HEK293T (cell line): ENCODE data around the gene CFAP58.

Experiments used
- CTCF ChIA-PET: fragments of 350-600 bp; formaldehyde crosslinking; extraction: SDS; loops from one replicate; lab custom pipeline; 2021; ENCODE audit warnings: antibody characterized with exemption, inconsistent platforms; lab: Yijun Ruan, JAX
- POLR2A ChIA-PET: fragments of 350-600 bp; formaldehyde crosslinking; extraction: SDS; loops from one replicate; lab custom pipeline; 2020; ENCODE audit warnings: antibody characterized with exemption, inconsistent platforms; lab: Yijun Ruan, JAX
- DNase-seq: peaks from one replicate; pipeline ENCODE4 v3.0.0; 2012; ENCODE audit warnings: mixed read lengths; ENCODE audit errors: extremely low spot score
- ARNT ChIP-seq: fragments of 450-650 bp; IDR thresholded peaks from 2 replicates; pipeline ENCODE4 v1.6.1; 2017; ENCODE audit warnings: mild to moderate bottlenecking
- BHLHE40 ChIP-seq: fragments of 450-650 bp; IDR thresholded peaks from 2 replicates; pipeline ENCODE4 v1.6.1; 2016; ENCODE audit warnings: mild to moderate bottlenecking, moderate library complexity, borderline replicate concordance
- CTBP1 ChIP-seq: fragments of 450-650 bp; IDR thresholded peaks from 2 replicates; pipeline ENCODE4 v1.6.1; 2016; ENCODE audit warnings: borderline replicate concordance
- ELF4 ChIP-seq: fragments of 450-650 bp; IDR thresholded peaks from 2 replicates; pipeline ENCODE4 v1.6.1; 2017; ENCODE audit warnings: antibody characterized with exemption
- FOXA1 ChIP-seq: fragments of 450-650 bp; IDR thresholded peaks from 2 replicates; pipeline ENCODE4 v1.6.1; 2016; ENCODE audit warnings: mild to moderate bottlenecking
- FOXK2 ChIP-seq: fragments of 450-650 bp; IDR thresholded peaks from 2 replicates; pipeline ENCODE4 v1.6.1; 2016; ENCODE audit warnings: mild to moderate bottlenecking
- FOXM1 ChIP-seq: fragments of 450-650 bp; IDR thresholded peaks from 2 replicates; pipeline ENCODE4 v1.6.1; 2017; ENCODE audit warnings: mild to moderate bottlenecking, borderline replicate concordance
- HDGF ChIP-seq: fragments of 450-650 bp; IDR thresholded peaks from 2 replicates; pipeline ENCODE4 v1.6.1; 2017; ENCODE audit warnings: antibody characterized with exemption, borderline replicate concordance
- L3MBTL2 ChIP-seq: fragments of 450-650 bp; conservative IDR thresholded peaks from 2 replicates; pipeline ENCODE4 v1.6.1; 2016; ENCODE audit warnings: mild to moderate bottlenecking
- LEF1 ChIP-seq: fragments of 450-650 bp; IDR thresholded peaks from 2 replicates; pipeline ENCODE4 v1.6.1; 2017; ENCODE audit warnings: mild to moderate bottlenecking, borderline replicate concordance
- NFRKB ChIP-seq: fragments of 450-650 bp; IDR thresholded peaks from 2 replicates; pipeline ENCODE4 v1.6.1; 2016; ENCODE audit warnings: mild to moderate bottlenecking, moderate library complexity
- PKNOX1 ChIP-seq: fragments of 450-650 bp; IDR thresholded peaks from 2 replicates; pipeline ENCODE4 v1.6.1; 2016
- SP1 ChIP-seq: fragments of 450-650 bp; IDR thresholded peaks from 2 replicates; pipeline ENCODE4 v1.6.1; 2017
- SUZ12 ChIP-seq: fragments of 450-650 bp; IDR thresholded peaks from 2 replicates; pipeline ENCODE4 v1.6.1; 2016; ENCODE audit warnings: mild to moderate bottlenecking
- TARDBP ChIP-seq: fragments of 450-650 bp; IDR thresholded peaks from 2 replicates; pipeline ENCODE4 v1.6.1; 2016
- ZNF384 ChIP-seq: fragments of 450-650 bp; IDR thresholded peaks from 2 replicates; pipeline ENCODE4 v1.6.1; 2016

CFAP58 gene

DNA sequence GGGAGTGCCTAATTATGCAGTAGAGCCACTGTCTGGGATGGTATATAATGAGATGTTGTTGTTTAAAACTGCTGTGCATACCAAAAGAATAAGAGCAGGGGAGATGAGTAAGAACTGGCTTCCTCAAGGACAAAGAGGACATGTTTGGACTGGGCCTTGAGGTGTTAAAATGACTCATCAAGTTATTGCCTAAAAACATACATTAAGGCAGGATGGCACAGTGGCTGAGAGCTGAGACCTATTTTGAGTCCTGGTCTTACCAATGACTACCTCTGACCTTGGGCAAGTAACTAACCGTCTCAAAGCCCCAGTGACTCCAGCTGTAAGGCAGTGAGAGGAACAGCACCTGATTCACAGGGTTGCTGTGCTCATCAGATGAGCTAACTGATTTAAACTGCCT, 71.1 kb downstream of the CFAP58 start:
- TF ChIP-seq FOXA1, result no peak
- TF ChIP-seq L3MBTL2, result no peak
- TF ChIP-seq ARNT, result no peak
- TF ChIP-seq ELF4, result no peak
- TF ChIP-seq SUZ12, result no peak
- TF ChIP-seq TARDBP, result no peak
- no peak for TF ChIP-seq PKNOX1
- no peak for TF ChIP-seq FOXM1
- no peak for TF ChIP-seq NFRKB
- TF ChIP-seq LEF1, result no peak
- no peak for TF ChIP-seq ZNF384
- no peak for TF ChIP-seq HDGF
- no peak for TF ChIP-seq FOXK2
- no peak for TF ChIP-seq BHLHE40
- TF ChIP-seq SP1, result no peak
- no peak for TF ChIP-seq CTBP1
- ChIA-PET CTCF (no interaction called here), POLR2A (no interaction called here)
- no peak for DNase-seq

DNA sequence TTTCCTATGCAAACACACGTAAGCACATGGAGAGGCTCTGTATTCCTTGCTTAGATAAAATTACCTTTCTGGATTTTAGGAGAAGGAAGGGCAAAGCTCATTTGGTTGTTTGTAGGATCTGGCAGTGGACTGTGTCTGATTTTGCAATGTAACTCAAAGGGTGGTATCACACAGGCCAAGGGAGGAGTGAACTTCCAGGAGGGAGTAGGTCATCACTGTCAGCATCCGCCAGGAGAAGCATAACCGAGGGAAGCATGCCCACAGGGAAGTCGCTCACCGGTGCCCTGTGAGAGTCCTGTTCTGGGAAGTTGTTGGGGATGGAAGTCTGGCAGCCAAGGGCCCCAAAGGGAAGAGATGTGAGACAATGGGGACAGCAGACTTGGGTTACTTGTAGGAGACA, 74.4 kb downstream of the CFAP58 start:
- ChIA-PET CTCF (no interaction called here), POLR2A (no interaction called here)

DNA sequence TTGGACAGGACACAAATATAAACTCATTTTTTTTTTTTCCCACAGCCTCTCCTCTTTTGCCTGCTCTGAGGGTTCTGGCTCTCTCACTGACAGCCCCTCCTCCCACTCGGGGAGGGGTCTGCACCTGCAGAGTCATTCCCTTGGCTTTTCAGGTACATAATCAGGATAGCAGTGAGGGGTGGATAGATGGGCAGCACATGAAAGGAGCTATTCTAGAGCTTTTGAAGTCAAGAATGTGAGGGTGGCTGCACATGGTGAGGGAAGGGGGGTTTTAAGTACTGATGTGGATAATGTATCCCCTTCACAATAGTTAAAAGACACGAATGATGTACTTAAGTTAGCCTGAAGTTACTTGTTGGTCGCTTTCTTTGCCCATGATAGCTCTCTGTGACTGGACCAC, 76.2 kb downstream of the CFAP58 start:
- no peak for DNase-seq
- ChIA-PET CTCF (no interaction called here), POLR2A (no interaction called here)
- TF ChIP-seq ARNT (no peak), SP1 (no peak), FOXK2 (no peak), ELF4 (no peak), NFRKB (no peak), ZNF384 (no peak), LEF1 (no peak), PKNOX1 (no peak), FOXM1 (no peak), TARDBP (no peak), BHLHE40 (no peak), L3MBTL2 (no peak), CTBP1 (no peak), SUZ12 (no peak), HDGF (no peak), FOXA1 (no peak)

More for the DNA sequence above, 74.4 kb downstream of the CFAP58 start:
- TF ChIP-seq ARNT (no peak), ELF4 (no peak), TARDBP (no peak), L3MBTL2 (no peak), HDGF (no peak), FOXA1 (no peak), SP1 (no peak)
- no peak for DNase-seq

DNA sequence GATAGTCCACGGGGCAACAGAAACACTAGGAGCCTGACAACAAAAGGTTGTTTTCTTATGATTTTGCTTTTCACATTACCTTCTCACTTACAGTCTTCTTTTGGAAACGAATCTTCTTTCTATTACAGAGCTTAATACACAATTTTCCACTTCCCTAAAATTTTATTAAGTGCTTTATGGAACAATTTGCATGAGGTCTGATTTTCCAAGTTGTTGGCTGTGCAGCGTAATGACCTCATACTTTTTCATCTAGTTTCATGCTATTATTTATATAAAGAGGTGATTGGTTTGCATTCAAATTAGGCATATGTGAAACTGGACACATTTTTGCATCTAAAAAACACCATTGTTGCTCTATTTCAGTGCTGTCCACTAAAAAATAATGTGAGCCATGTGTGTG, 76.7 kb downstream of the CFAP58 start:
- TF ChIP-seq SP1, result no peak
- no peak for TF ChIP-seq LEF1
- TF ChIP-seq HDGF, result no peak
- TF ChIP-seq TARDBP, result no peak
- ChIA-PET POLR2A (no interaction called here), CTCF (no interaction called here)
- DNase-seq, result no peak

DNA sequence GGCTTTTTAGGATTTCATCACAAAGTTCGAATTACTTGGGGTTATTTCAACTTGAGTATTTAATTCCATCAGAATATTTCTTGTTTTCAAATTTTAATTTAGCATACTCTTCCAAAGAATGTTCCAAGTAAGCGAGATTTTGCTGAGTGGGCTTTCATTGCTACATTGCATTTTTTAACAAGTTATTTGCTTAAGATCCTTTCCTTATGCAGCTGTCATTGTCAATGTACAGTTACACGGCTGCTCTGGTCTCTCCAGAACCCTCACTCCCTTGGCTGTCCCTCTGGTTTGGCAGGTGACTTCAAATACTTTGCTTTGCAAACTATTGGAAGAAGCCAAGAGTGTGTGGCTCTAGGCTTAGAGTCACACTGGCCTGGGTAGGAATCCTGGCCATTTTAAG, 80.0 kb downstream of the CFAP58 start:
- CTCF ChIA-PET, result no interaction called here
- POLR2A ChIA-PET, result interaction anchor here (0.6 kb wide), 1 partner anchor 39 kb away, joined by 3 read pairs; no protein-coding TSS in a partner anchor
- no peak for DNase-seq
- TF ChIP-seq CTBP1 (no peak), FOXK2 (no peak), FOXM1 (no peak), ELF4 (no peak), FOXA1 (no peak), LEF1 (no peak), L3MBTL2 (no peak), BHLHE40 (no peak), PKNOX1 (no peak), HDGF (no peak), ARNT (no peak), NFRKB (no peak), SUZ12 (no peak), TARDBP (no peak), SP1 (no peak), ZNF384 (no peak)

DNA sequence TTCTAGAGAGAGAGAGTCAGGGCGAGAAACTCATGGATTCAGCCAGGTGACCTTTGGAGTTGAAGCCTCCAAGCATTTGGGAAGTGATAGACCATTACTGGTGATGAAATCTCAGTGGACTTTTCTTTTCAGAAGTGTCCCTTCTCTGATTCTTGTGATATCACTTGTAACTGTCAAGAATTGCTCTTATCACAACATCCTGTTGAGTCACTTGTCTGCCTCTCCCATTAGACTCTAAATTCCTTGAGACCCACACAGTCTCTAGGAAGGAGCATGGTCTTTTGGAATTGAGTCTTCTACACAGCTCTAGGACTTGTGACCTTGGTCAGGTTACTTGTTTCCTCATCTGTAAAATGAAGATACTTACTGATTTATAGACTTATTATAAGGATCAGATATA, 81.0 kb downstream of the CFAP58 start:
- POLR2A ChIA-PET, result no interaction called here

More for the DNA sequence above, 81.0 kb downstream of the CFAP58 start:
- CTCF ChIA-PET, result no interaction called here
- no peak for TF ChIP-seq BHLHE40
- no peak for TF ChIP-seq TARDBP
- TF ChIP-seq LEF1, result no peak
- TF ChIP-seq SP1, result no peak
- TF ChIP-seq L3MBTL2, result no peak
- no peak for TF ChIP-seq ELF4
- no peak for TF ChIP-seq FOXM1
- DNase-seq, result no peak
